HPDE6-E6E7 (cell line): ENCODE data around the gene WWC1.

Source experiments
- DNase-seq: peaks from one replicate; pipeline ENCODE4 v3.0.0; 2011; ENCODE audit warnings: missing footprints; ENCODE audit errors: extremely low spot score

Gene WWC1

DNA sequence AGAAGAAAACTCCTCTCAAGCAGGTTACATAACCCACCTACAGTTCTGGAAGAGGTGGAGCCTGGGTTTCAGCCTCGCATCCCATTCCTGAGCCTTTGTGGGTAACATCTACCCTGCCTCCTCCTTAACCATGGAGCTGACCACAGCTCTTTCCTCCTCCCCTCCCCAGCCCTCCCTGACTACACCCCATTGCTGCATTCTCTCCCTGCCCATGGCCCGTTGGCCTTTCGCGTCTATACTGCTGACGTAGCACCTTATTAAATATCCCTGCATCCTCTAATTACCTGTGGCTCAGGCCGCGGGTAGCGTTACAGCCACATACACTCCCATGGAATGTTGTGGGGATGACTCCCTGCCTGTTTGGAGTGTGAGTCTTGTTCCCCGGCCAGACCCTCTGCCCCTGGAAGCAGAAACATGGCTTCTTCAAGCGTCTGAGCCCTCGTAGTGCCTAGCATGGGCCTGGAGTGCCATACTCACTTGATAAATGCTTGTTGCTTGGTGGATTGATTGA is 72.8 kb downstream of the WWC1 start:
- peak; percentile 31 for DNase-seq

DNA sequence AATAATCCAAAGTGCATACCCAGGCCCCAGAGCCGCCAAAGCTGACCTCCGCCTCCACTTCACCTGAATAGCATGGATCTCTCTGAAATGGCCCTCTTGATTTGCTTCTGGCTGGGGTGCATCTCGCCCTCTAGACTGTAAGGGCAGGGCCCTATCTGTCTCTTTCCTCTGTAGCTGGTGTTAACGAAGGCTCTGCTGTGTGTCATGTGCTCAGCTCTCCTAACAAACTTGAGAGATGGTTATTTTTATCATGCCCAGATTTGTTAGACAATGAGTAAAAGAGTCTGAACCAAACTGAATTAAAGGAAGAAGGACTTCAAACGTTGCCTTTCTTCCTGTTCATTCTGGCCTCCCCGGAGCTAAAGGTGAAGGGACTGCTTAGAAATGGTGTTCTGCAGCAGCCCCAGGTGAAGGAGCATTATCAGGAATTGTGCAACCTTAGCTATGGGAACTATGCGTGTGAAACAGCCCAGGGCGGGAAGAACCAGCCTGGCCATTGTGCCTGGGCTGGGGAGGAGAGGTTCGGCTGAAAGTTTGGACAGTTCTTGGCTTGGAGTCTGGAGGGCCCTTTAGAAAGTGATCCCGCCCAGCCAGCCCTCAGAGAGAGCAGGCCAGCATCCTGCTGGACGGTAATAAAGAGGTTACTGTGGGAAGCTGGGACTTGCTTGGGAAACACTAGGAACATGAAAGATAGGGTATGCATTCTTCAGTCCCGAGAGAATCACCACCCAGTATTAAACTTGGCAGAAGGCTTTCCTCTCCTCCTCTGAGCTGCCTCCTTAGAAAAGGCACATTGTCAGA is 73.5 kb downstream of the WWC1 start:
- DNase-seq, result peak; percentile 44

DNA sequence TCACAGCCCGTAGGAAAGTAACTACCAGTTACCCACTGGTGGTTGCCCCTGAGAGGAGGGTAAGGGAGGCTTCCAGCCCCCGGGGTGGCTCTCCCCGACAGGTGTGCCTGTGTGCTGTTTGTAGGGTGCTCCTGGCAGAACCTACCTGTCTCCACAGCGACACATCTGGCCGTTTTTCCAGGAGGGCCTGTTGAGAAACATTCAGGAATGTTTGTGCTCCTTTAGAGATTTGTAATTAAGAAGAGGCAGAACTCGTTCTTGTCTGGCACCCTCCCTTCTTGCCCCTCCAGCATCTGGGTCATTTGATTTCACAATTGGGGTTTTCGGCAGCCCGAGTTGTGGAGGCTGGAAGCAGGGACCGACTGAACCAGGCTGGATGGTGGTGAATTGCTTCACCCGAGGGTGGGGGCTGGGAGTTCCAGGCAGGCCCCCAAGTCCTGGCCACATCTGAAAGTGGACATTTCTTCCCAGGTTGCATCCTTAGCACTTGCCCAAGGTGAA is 74.2 kb downstream of the WWC1 start:
- DNase-seq, result peak; percentile 56

- no peak for DNase-seq
Measured at GRCh38 chr5:168366116-168366515, 74.7 kb downstream of the WWC1 start.

DNA sequence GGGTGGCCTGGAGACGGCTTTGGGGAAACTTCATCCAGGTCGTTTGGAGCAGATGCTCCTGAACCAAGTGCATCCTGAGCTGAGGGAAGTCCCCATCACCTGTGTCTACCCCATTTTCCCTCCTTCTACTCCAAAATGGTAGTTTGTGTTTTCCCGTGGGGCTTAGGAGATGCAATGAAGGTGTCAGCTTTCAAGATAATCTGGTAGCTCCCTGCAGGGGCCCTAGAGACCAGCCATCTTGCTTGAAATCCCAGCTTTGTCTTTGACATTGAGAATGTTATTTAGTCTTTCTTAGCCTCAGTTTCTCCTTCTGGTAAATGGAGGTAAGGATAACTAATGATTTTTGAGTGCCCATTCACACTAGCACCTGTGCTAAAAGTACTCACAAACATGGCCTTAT is 77.4 kb downstream of the WWC1 start:
- DNase-seq, result no peak

GRCh38 chr5:168370831-168371230 is 79.4 kb downstream of the WWC1 start:
- no peak for DNase-seq

- no peak for DNase-seq
Measured at GRCh38 chr5:168372356-168372946, 81.0 kb downstream of the WWC1 start.

DNA sequence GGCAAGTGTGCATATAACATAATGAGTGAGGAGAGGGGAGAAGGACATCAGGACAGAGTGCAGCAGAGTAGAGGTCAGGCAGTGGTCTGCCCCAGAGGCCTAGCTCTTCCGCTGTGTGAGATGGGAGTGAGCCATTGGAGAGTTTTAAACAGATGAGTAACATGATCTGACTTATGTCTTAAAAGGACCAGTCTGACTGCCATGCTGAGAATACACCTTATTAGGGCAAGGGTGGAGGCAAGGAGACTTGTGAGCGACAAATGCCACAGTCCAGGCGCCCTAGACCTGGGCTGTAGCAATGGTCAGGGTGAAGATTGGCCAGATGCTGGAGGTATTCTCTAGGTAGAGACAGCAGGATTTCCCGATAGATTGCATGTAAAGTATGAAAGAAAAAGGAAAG is 83.1 kb downstream of the WWC1 start:
- DNase-seq, result no peak

GRCh38 chr5:168375214-168375613 is 83.8 kb downstream of the WWC1 start:
- DNase-seq, result no peak

- DNase-seq, result no peak
Measured at GRCh38 chr5:168377525-168377924, 86.1 kb downstream of the WWC1 start.

GRCh38 chr5:168378741-168379140 is 87.3 kb downstream of the WWC1 start:
- DNase-seq, result no peak

DNA sequence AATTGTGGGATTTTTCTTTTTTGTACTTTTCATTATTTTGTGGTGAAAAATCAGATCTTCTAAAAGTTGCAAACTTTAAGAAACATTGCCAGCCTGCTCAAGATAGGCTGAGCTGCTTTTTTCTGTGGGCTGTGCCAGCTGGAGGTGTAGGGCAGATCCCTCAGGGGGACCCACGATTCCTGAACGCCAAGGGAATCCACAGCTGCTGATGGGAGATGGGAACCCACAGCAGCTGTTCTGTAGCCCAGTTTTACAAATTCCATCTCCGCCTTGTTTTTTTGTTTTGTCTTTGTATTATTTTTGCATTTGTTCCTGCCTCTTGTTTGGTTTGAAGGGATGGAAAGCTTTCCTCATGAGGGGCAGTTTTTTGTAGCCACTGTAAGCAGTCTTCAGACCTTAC is 91.0 kb downstream of the WWC1 start:
- DNase-seq, result no peak

- DNase-seq, result peak; percentile 34
Measured at GRCh38 chr5:168390491-168390890, 99.0 kb downstream of the WWC1 start.

DNA sequence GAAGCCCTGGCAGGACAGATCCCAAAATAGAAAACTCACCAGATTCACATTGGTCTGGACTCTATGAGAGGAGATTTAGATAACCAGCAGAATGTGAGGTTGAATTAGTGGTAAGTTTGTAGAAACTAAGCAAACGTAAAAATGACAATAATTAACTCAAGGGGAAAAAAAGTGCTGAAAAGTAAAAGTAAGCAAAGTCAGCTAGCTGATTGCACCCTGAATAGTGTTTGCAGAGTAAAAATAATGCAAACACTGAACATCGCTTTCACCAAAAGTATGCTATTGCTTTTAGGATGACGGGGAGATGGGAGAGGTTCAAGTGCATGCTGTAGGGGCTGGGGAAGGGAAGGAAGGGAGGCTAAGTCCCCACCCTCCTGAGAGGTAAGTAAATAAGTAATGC is 102.3 kb downstream of the WWC1 start:
- no peak for DNase-seq

- no peak for DNase-seq
Measured at GRCh38 chr5:168400429-168401220, 109.2 kb downstream of the WWC1 start.

DNA sequence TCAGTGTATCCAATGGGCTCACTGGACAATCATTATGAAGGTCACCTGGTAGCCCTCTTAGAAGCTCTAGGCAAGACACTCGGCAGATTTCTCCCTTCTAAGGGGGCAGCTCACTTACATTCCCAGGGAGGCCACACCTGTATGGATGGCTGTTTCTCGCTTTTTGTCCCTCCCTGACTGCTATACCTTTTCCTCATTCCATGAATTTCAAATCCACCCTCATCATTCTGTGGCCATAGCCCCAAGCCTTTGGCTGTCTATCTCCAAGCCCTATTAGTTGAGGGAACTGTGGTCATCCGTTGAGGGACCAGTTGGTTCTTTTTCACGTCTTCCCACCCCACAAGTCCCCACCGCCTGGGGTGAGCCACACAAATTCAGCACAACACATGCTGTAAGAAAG is 109.8 kb downstream of the WWC1 start:
- no peak for DNase-seq

DNA sequence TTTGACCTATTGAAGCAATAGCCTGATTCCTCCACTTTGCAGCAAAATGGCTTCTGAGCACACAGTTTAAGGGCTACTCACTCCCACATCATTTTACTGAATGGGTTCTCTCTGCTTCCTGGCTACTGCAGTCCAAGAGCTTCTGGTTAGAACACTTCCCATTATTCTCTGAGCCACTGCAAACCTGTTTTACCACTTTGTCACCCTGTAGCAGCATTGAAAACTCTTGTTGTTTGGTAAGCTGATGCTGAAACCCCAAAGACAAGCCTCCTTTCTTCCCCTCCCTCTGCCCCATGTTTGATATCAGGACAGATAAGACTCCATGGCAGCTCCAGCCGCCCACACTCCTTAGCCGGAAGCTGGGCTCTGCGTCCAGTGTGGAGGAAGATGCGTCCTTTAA is 110.4 kb downstream of the WWC1 start:
- peak; percentile 58 for DNase-seq

DNA sequence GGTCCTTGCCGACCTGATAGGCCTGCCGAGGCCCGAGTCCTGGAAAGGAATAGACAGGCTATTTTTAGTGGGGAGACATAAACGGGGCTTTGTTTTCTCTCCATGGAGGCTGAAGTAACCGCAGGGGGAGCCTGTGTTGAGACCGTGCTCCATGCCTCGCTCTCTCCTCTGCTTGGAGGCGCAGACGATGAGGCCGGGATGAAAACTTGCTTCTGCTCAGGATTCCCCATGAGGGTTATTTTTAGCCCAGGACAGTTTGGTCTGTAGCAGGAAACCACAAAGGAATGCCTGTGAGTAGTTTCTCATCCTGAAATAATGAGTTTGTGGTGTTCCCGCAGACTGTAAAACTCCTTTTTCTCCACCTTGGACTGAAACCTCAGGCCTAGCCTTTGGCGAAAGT is 112.9 kb downstream of the WWC1 start:
- DNase-seq, result no peak

DNA sequence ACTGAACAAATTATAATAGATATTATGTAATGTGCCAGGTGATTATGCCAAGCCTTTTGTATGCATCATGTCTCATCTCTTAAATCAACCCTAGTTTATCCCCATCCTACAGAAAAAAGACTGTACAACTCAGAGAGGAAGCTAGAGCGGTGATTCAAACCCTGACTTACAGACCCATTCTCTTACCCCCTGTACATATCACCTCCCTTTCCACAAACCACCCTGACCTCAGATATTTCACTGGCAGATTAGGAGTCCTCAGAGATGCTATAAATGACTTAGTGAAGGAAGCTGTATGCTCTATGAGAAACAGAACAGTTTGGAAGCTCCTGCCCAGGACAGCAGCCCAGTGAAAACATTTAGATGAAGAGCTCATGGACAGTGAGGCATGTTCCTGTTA is 115.8 kb downstream of the WWC1 start:
- DNase-seq, result no peak

DNA sequence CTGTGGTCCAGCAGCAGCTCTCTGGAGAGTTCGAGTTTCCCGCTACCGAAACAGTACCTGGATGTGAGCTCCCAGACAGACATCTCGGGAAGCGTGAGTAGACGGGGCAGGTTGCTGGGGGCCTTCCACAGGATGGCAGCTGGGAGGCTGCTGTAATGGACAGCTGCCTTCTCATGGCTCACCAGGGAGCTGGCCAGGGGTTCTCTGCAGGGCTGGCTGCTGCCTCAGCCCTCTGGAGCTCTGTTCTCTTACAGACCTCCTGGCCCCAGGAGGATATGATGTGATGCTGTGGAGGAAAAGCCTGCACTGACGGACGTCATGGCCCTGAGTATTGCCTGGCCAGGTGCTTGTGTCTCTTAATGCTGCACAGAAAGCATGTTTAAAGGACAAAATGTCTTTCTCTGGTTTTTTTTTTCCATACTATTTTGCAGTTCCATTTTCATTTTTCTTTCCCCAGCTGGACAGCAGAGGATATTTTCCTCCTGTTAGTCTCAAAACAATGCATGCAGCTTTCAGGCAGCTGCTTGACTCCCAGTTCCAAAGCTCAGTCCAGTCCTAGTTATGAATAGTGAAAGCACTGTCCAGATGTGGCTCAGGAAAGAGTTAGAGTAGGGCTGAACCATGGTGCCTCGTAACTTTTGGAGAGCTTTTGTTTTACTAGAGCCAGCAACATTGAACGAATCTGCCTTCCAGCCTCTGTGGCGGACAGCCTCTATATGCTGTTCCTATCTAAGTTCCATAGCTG is 117.3 kb downstream of the WWC1 start:
- no peak for DNase-seq

- DNase-seq, result no peak
Measured at GRCh38 chr5:168409591-168410458, 118.4 kb downstream of the WWC1 start.
